Measurements from ENCODE around the gene LMNTD2.

Gene LMNTD2

DNA sequence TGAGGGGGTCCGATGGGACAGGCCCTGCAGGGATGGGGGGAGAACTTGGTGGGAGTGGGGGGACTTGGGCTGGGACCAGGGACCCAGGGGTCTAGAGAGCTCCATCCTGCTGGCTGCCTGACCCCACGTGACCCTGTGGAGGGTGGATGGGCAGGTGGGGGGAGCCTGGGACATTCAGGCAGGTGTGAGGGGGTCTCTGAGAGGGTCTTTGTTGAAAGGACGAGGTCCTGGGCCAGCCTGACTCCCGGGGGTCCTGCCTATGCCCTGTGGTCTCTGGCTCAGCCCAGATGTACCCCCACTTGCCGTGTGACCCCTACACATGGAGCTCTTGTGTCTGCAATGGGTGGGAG is 15.7 kb downstream of the LMNTD2 start:
- Histone ChIP-seq H3K9ac (ENCODE audit: low read depth, low read length) (no peak overlapping the region), H3K9me3 (ENCODE audit: control insufficient read depth, insufficient read depth, low read length) (no peaks in the 10 kb centered on the region), H3K4me1 (ENCODE audit: insufficient read depth, low read length) (no peaks in the 10 kb centered on the region), H3K36me3 (ENCODE audit: insufficient read depth, low read length) (no peaks in the 10 kb centered on the region)

DNA sequence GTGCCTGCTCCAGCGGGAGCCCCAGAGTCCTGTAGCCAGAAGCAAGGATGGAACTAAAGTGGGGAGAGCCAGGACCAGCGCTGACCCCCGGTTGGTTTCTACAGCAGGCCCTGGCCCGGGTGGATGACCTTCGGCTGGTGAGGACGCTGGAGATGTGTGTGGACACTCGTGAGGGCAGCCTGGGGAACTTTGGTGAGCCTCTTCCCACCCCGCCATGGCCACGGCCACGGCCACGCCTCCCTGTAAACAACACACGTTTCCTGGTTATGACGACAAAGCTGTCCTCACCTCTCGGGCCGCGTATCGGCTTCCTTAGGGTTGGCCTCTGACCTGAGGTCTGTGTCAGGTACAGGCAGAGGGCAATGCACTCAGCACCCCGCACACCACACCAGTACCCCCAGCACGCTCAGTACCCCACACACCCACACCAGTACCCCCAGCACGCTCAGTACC is 19.1 kb downstream of the LMNTD2 start:
- Histone ChIP-seq H3K9me3 (ENCODE audit: control insufficient read depth, insufficient read depth, low read length) (no peaks in the 10 kb centered on the region), H3K9ac (ENCODE audit: low read depth, low read length) (no peak overlapping the region), H3K4me1 (ENCODE audit: insufficient read depth, low read length) (no peaks in the 10 kb centered on the region), H3K36me3 (ENCODE audit: insufficient read depth, low read length) (no peaks in the 10 kb centered on the region)

DNA sequence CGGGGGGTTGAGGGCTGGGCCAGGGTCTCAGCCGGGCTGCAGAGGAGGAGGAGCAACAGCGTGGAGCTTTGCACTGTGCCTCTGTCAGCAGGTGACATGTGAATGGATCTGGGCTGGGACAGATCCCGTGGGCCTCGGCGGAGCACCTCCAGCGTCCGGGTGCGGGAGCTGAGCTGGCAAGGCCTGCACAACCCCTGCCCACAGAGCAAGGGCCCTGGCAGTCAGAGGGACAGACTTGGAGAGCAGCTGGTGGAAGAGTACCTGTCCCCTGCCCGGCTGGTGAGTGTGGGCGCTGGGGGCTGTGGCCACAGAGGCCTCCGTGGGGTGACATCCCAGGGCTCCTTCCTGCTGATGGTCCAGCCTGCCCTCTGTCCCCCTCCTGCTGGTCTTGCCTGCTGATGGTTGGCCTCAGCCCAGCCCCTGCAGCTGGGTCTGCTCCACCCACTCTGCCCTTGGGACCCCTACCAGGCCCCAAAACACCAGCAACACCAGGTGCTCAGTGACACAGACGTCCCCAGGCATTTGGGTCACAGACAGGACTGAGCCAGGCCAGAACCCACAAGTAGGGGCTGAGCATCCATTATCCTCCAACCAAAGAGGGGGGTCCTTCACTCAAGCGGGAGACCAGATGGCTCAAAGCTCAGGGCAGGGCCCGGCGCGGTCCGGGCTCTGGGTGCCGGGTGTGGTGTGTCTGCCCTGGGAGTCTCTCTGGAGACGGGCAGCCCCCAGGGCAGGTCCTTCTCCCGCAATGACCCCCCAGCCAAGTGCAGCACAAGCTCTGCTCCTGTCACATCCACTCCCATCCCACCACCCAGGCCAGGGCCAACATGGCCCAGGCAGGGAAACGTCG is 19.7 kb downstream of the LMNTD2 start:
- Histone ChIP-seq H3K4me1 (ENCODE audit: insufficient read depth, low read length) (no peaks in the 10 kb centered on the region), H3K9ac (ENCODE audit: low read depth, low read length) (no peak overlapping the region)

DNA sequence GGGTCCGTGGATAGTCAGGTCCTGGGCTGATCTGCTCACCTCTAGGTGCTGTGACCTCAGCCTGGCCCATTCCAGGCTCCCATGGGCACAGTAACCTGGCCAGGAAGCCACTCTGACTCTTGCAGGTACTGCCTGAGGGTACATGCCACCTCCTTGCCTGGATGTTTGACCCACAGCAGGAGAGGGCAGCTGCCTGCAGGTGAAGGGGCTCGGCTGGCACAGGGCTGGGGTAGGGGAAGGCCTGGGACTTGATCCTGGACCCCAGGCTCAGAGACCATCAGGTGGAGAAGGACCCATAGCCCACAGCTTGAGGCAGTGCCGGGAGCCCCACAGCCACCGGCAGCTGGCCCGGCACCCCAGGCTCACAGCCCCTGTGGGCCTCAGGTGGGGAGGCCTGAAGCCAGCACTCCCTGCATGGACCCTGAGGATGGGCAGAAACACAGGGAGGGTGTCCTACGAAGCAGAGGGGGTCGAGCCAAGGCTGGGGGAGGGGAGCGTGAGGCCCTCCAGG is 20.5 kb downstream of the LMNTD2 start:
- H3K9me3 ChIP-seq (ENCODE audit: control insufficient read depth, insufficient read depth, low read length): no peaks in the 10 kb centered on the region
- no peaks in the 10 kb centered on the region for H3K4me1 ChIP-seq (ENCODE audit: insufficient read depth, low read length)
- H3K36me3 ChIP-seq (ENCODE audit: insufficient read depth, low read length): no peaks in the 10 kb centered on the region
- no peak overlapping the region for H3K9ac ChIP-seq (ENCODE audit: low read depth, low read length)

More for the DNA sequence above, 19.7 kb downstream of the LMNTD2 start:
- no peaks in the 10 kb centered on the region for H3K9me3 ChIP-seq (ENCODE audit: control insufficient read depth, insufficient read depth, low read length)
- H3K36me3 ChIP-seq (ENCODE audit: insufficient read depth, low read length): no peaks in the 10 kb centered on the region

GRCh38 chr11:538431-539051 is 22.0 kb downstream of the LMNTD2 start:
- Histone ChIP-seq H3K9ac (ENCODE audit: low read depth, low read length) (no peak overlapping the region), H3K36me3 (ENCODE audit: insufficient read depth, low read length) (peaks cover under 1% of the 10 kb centered on the region; the same call in 1 of the 2 replicates), H3K9me3 (ENCODE audit: control insufficient read depth, insufficient read depth, low read length) (no peaks in the 10 kb centered on the region), H3K4me1 (ENCODE audit: insufficient read depth, low read length) (no peaks in the 10 kb centered on the region)

GRCh38 chr11:537622-538430 is 22.7 kb downstream of the LMNTD2 start:
- H3K9ac ChIP-seq (ENCODE audit: low read depth, low read length): peak overlapping the region; percentile 93
- H3K9me3 ChIP-seq (ENCODE audit: control insufficient read depth, insufficient read depth, low read length): no peaks in the 10 kb centered on the region
- peaks cover 3% of the 10 kb centered on the region; the same call in 1 of the 2 replicates for H3K36me3 ChIP-seq (ENCODE audit: insufficient read depth, low read length)
- H3K4me1 ChIP-seq (ENCODE audit: insufficient read depth, low read length): no peaks in the 10 kb centered on the region

- no peaks in the 10 kb centered on the region for H3K4me1 ChIP-seq (ENCODE audit: insufficient read depth, low read length)
- peak within 1 kb of the TSS; percentile 93 for H3K9ac ChIP-seq (ENCODE audit: low read depth, low read length)
- H3K36me3 ChIP-seq (ENCODE audit: insufficient read depth, low read length): peaks cover 3% of the 10 kb centered on the region; the same call in 1 of the 2 replicates
- no peaks in the 10 kb centered on the region for H3K9me3 ChIP-seq (ENCODE audit: control insufficient read depth, insufficient read depth, low read length)
Measured at GRCh38 chr11:536841-537621, 23.5 kb downstream of the LMNTD2 start, which contains the start of gene LRRC56. LRRC56 (plus strand) TSS chr11:537527; CDS start chr11:540685, 3,158 bp downstream.

GRCh38 chr11:535519-536454 is 24.8 kb downstream of the LMNTD2 start, which contains the start of gene HRAS:
HRAS (minus strand) TSS chr11:535576.
- Histone ChIP-seq H3K4me1 (ENCODE audit: insufficient read depth, low read length) (no peaks in the 10 kb centered on the region), H3K9me3 (ENCODE audit: control insufficient read depth, insufficient read depth, low read length) (no peaks in the 10 kb centered on the region), H3K36me3 (ENCODE audit: insufficient read depth, low read length) (peaks cover 3% of the 10 kb centered on the region; the same call in 1 of the 2 replicates), H3K9ac (ENCODE audit: low read depth, low read length) (peak within 1 kb of the TSS; percentile 93)

DNA sequence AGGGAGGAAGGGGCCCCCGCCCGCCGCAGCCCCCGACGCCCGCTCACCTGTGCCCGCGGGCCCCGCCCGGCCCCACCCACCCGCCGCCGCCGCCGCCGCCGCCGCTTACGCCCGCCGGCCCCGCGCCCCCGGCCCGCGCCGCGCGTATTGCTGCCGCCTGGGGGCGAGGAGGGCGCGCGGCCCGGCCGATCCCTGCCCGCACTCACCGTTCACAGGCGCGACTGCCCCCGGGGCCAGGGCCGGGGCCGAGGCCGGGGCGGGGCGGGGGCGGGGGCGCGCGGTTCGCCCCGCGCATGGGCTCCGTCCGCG is 25.4 kb downstream of the LMNTD2 start:
- H3K4me1 ChIP-seq (ENCODE audit: insufficient read depth, low read length): no peaks in the 10 kb centered on the region
- no peaks in the 10 kb centered on the region for H3K9me3 ChIP-seq (ENCODE audit: control insufficient read depth, insufficient read depth, low read length)
- H3K36me3 ChIP-seq (ENCODE audit: insufficient read depth, low read length): peaks cover 3% of the 10 kb centered on the region; the same call in 1 of the 2 replicates
- peak overlapping the region; percentile 85; the same call in 1 of the 2 replicates for H3K9ac ChIP-seq (ENCODE audit: low read depth, low read length)

DNA sequence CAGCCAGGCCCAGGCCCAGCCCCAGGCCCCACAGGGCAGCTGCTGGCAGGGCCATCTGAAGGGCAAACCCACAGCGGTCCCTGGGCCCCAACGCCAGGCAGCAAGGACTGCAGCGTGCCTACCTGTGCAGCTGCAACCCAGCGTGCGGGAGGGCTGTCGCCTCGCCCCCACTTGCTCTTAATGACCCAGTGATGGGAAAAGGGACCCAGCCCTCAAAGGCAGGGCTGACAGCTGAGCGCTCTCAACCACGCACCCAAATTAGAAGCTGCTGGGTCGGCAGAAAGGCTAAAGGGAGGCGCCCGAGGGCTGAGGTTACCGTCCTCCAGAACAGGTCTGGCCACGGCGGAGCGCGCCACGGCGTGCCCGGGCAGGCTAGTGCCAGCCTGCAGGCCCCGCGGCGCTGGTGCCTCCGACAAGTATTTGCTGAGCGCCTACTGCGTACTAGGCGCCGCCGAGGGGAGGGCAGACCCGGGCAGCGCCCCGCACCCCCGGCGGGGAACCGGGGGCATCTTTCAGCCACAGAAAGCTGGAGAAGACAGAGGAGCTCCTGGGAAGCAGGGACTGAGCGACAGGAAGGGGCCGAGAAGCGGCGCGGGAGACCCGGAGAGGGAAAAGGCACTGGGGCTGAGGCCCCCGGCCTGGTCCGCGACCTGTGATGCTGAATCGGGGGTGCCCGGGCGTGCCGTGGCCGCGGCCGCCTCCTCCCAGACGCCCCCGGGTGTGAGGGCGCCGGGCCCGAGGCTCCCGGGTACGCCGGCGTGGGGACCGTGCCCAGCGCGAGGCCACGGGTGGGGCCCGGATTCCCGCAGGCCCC is 25.9 kb downstream of the LMNTD2 start:
- Histone ChIP-seq H3K9me3 (ENCODE audit: control insufficient read depth, insufficient read depth, low read length) (no peaks in the 10 kb centered on the region), H3K9ac (ENCODE audit: low read depth, low read length) (peak overlapping the region; percentile 85), H3K4me1 (ENCODE audit: insufficient read depth, low read length) (no peaks in the 10 kb centered on the region), H3K36me3 (ENCODE audit: insufficient read depth, low read length) (peaks cover 3% of the 10 kb centered on the region; the same call in 1 of the 2 replicates)

GRCh38 chr11:533586-534395 is 26.7 kb downstream of the LMNTD2 start:
- H3K9me3 ChIP-seq (ENCODE audit: control insufficient read depth, insufficient read depth, low read length): no peaks in the 10 kb centered on the region
- peaks cover 3% of the 10 kb centered on the region; the same call in 1 of the 2 replicates for H3K36me3 ChIP-seq (ENCODE audit: insufficient read depth, low read length)
- no peaks in the 10 kb centered on the region for H3K4me1 ChIP-seq (ENCODE audit: insufficient read depth, low read length)
- H3K9ac ChIP-seq (ENCODE audit: low read depth, low read length): peak overlapping the region; percentile 85; the same call in 1 of the 2 replicates
